Peyer's patch (tissue), 4 donors: ENCODE data around the gene CST11.

ENCODE experiments used
- CTCF ChIP-seq, 6 experiments: fragments of 450-650 bp in 4 of 6; fragments of 200-600 bp in 2 of 6; sonication (generic) in 1 of 6; IDR thresholded peaks; one replicate each; pipeline ENCODE4 v1.5.1; 2017 to 2019; ENCODE audit warnings: antibody characterized with exemption in 6 of 6, mild to moderate bottlenecking in 3 of 6, moderate library complexity in 1 of 6
- POLR2A ChIP-seq, 2 donors: fragments of 450-650 bp; IDR thresholded peaks; one replicate each; pipeline ENCODE4 v1.5.1; 2017; ENCODE audit warnings: antibody characterized with exemption in 2 of 2, mild to moderate bottlenecking in 2 of 2, moderate library complexity in 2 of 2

GRCh38 chr20:23459461-23460150 is 6.9 kb upstream of the CST11 start:
- no peak for TF ChIP-seq CTCF (IDR thresholded peaks at IDR 0.05)
- TF ChIP-seq POLR2A (IDR thresholded peaks at IDR 0.05): no peak
